Ammon's horn (tissue), 1 donor: Measurements from ENCODE around the gene NMRK2.
"Not testable (repeated sequence)": the region's sequence is repeated elsewhere in the genome, so short reads cannot be mapped to it uniquely, and the experiment has no call there.

Experiments
- DNase-seq: peaks from one replicate; pipeline ENCODE4 v3.0.0-alpha.2; 2016; ENCODE audit warnings: low spot score

Gene NMRK2

GRCh38 chr19:3936506-3937442, 3.9 kb downstream of the NMRK2 start:
- no peak for DNase-seq

GRCh38 chr19:3938300-3938950, 5.6 kb downstream of the NMRK2 start:
- not testable (repeated sequence) for DNase-seq

GRCh38 chr19:3942790-3943409, 10.0 kb downstream of the NMRK2 start:
- DNase-seq = no peak

GRCh38 chr19:3944018-3944721, 11.3 kb downstream of the NMRK2 start:
- DNase-seq = no peak

GRCh38 chr19:3945838-3946237, 13.0 kb downstream of the NMRK2 start:
- no peak for DNase-seq

- not testable (repeated sequence) for DNase-seq
Measured at GRCh38 chr19:3947316-3947933, 14.6 kb downstream of the NMRK2 start.

GRCh38 chr19:3949294-3949693, 16.4 kb downstream of the NMRK2 start:
- no peak for DNase-seq

- DNase-seq = no peak
Measured at GRCh38 chr19:3949997-3950859, 17.4 kb downstream of the NMRK2 start.

GRCh38 chr19:3950871-3951861, 18.3 kb downstream of the NMRK2 start:
- DNase-seq = no peak

- DNase-seq = not testable (repeated sequence)
Measured at GRCh38 chr19:3952755-3953276, 19.9 kb downstream of the NMRK2 start.

GRCh38 chr19:3954107-3954506, 21.2 kb downstream of the NMRK2 start:
- DNase-seq = no peak

GRCh38 chr19:3955276-3955675, 22.4 kb downstream of the NMRK2 start:
- not testable (repeated sequence) for DNase-seq

GRCh38 chr19:3955688-3956087, 22.8 kb downstream of the NMRK2 start:
- no peak for DNase-seq

- DNase-seq = no peak
Measured at GRCh38 chr19:3958836-3959765, 26.2 kb downstream of the NMRK2 start.

GRCh38 chr19:3959766-3960131, 26.9 kb downstream of the NMRK2 start:
- DNase-seq = no peak

GRCh38 chr19:3961007-3961406, 28.1 kb downstream of the NMRK2 start:
- no peak for DNase-seq

GRCh38 chr19:3963458-3964255, 30.8 kb downstream of the NMRK2 start:
- no peak for DNase-seq
